ENCODE measurements around the gene SLC7A6.

Gene SLC7A6

DNA sequence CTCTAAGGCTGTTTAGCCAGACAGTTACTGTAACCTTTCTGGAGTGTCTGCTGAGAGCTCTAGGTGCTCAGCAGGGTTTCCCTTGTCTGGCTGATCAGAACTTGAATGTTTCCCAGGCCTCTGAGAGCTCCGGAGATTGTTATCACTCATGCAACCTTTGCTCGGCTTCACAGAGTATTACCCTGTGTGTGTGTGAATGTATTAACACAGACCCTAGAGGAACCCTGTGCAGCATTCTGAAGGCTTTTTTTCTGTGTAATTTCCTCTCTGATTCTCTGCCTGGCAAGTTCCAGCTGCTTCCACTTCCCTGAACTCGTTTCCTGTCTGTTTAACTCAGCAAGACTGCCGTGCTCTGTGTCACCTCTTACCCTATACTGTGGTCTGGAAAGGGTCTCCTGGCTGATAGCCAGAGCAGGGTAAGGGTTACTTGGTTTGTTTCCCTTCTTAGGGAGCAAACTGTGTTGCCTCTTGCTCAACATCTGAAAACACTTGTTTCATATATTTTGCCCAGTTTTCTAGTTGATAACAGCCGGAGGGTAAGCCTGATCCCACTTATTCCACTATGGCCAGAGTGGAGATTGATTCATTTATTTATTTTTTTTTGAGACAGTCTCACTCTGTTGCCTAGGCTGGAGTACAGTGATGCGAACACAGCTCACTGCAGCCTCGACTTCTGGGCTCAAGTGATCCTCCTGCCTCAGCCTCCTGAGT, 68.2 kb downstream of the SLC7A6 start:
- no peaks in the 10 kb centered on the region for H3K36me3 ChIP-seq (ENCODE audit: control insufficient read depth, insufficient read depth, low read length)
- H3K9ac ChIP-seq (ENCODE audit: low read length) = no peak overlapping the region
- no peak overlapping the region for H4K8ac ChIP-seq (ENCODE audit: low read depth, low read length)
- H3K18ac ChIP-seq (ENCODE audit: low read length) = no peak overlapping the region
- no peaks in the 10 kb centered on the region for H3K27me3 ChIP-seq (ENCODE audit: insufficient read depth, low read length, poor library complexity)
- no CpG with 5 or more reads among the region's 7 CpGs for WGBS (ENCODE audit: extremely low coverage, insufficient coverage, low lambda C conversion rate)
- no peak overlapping the region for H2BK15ac ChIP-seq (replicated peaks; ENCODE audit: low read depth)
- no peaks in the 10 kb centered on the region for H3K79me1 ChIP-seq (ENCODE audit: low read length)
- H3K4me1 ChIP-seq (ENCODE audit: control insufficient read depth, low read depth, low read length) = no peaks in the 10 kb centered on the region
- no peak overlapping the region for H2AK5ac ChIP-seq (ENCODE audit: low read length)
- peak overlapping the region; percentile 33 for H3K27ac ChIP-seq (ENCODE audit: low read depth, low read length)
- no peak overlapping the region for H4K5ac ChIP-seq (ENCODE audit: low read length)
- no peak overlapping the region for H3K4ac ChIP-seq (ENCODE audit: low read depth, low read length)
- no peak overlapping the region for H2BK5ac ChIP-seq (ENCODE audit: low read length)
- no peak overlapping the region for H3K23ac ChIP-seq (ENCODE audit: low read length)
- no peaks in the 10 kb centered on the region for H3K79me2 ChIP-seq (ENCODE audit: control insufficient read depth, insufficient read depth, low read length)
- DNase-seq = peak; percentile 43
- no peak overlapping the region for H3K4me3 ChIP-seq (ENCODE audit: low read length)
- H3K4me2 ChIP-seq (ENCODE audit: low read length) = no peak overlapping the region
- no peak overlapping the region for H2BK120ac ChIP-seq (ENCODE audit: low read depth, low read length)
- no peak overlapping the region for H3K56ac ChIP-seq (ENCODE audit: low read length)

- H2BK15ac ChIP-seq (replicated peaks; ENCODE audit: low read depth) = no peak overlapping the region
Observed at GRCh38 chr16:68335175-68335574, 70.8 kb downstream of the SLC7A6 start.

GRCh38 chr16:68338326-68339119, 74.2 kb downstream of the SLC7A6 start:
- Histone ChIP-seq H3K4me3 (ENCODE audit: low read length) (no peak overlapping the region), H4K8ac (ENCODE audit: low read depth, low read length) (no peak overlapping the region), H3K79me2 (ENCODE audit: control insufficient read depth, insufficient read depth, low read length) (no peaks in the 10 kb centered on the region), H3K18ac (ENCODE audit: low read length) (no peak overlapping the region), H3K9ac (ENCODE audit: low read length) (no peak overlapping the region), H2BK120ac (ENCODE audit: low read depth, low read length) (no peak overlapping the region), H3K4me2 (ENCODE audit: low read length) (no peak overlapping the region), H3K79me1 (ENCODE audit: low read length) (no peaks in the 10 kb centered on the region), H3K36me3 (ENCODE audit: control insufficient read depth, insufficient read depth, low read length) (peaks cover 10% of the 10 kb centered on the region), H3K4me1 (ENCODE audit: control insufficient read depth, low read depth, low read length) (no peaks in the 10 kb centered on the region), H3K4ac (ENCODE audit: low read depth, low read length) (no peak overlapping the region), H3K27ac (ENCODE audit: low read depth, low read length) (no peak overlapping the region), H4K5ac (ENCODE audit: low read length) (no peak overlapping the region), H3K27me3 (ENCODE audit: insufficient read depth, low read length, poor library complexity) (no peaks in the 10 kb centered on the region), H2AK5ac (ENCODE audit: low read length) (no peak overlapping the region), H3K23ac (ENCODE audit: low read length) (no peak overlapping the region), H2BK15ac (replicated peaks; ENCODE audit: low read depth) (no peak overlapping the region), H3K56ac (ENCODE audit: low read length) (no peak overlapping the region), H2BK5ac (ENCODE audit: low read length) (no peak overlapping the region)
- WGBS (ENCODE audit: extremely low coverage, insufficient coverage, low lambda C conversion rate) = no CpG with 5 or more reads among the region's 16 CpGs
- no peak for DNase-seq

More at GRCh38 chr16:68335175-68335574, 70.8 kb downstream of the SLC7A6 start:
- WGBS (ENCODE audit: extremely low coverage, insufficient coverage, low lambda C conversion rate) = no CpG with 5 or more reads among the region's 5 CpGs
- H3K18ac ChIP-seq (ENCODE audit: low read length) = no peak overlapping the region
- H3K36me3 ChIP-seq (ENCODE audit: control insufficient read depth, insufficient read depth, low read length) = peaks cover 5% of the 10 kb centered on the region
- H2AK5ac ChIP-seq (ENCODE audit: low read length) = no peak overlapping the region
- H4K8ac ChIP-seq (ENCODE audit: low read depth, low read length) = no peak overlapping the region
- no peak overlapping the region for H3K27ac ChIP-seq (ENCODE audit: low read depth, low read length)
- H3K23ac ChIP-seq (ENCODE audit: low read length) = no peak overlapping the region
- H4K5ac ChIP-seq (ENCODE audit: low read length) = no peak overlapping the region
- H3K9ac ChIP-seq (ENCODE audit: low read length) = no peak overlapping the region
- no peaks in the 10 kb centered on the region for H3K79me2 ChIP-seq (ENCODE audit: control insufficient read depth, insufficient read depth, low read length)
- no peak overlapping the region for H3K4ac ChIP-seq (ENCODE audit: low read depth, low read length)
- no peaks in the 10 kb centered on the region for H3K4me1 ChIP-seq (ENCODE audit: control insufficient read depth, low read depth, low read length)
- H3K4me2 ChIP-seq (ENCODE audit: low read length) = no peak overlapping the region
- no peak overlapping the region for H3K4me3 ChIP-seq (ENCODE audit: low read length)
- no peaks in the 10 kb centered on the region for H3K27me3 ChIP-seq (ENCODE audit: insufficient read depth, low read length, poor library complexity)
- no peak overlapping the region for H3K56ac ChIP-seq (ENCODE audit: low read length)
- no peak overlapping the region for H2BK120ac ChIP-seq (ENCODE audit: low read depth, low read length)
- no peaks in the 10 kb centered on the region for H3K79me1 ChIP-seq (ENCODE audit: low read length)
- no peak for DNase-seq
- no peak overlapping the region for H2BK5ac ChIP-seq (ENCODE audit: low read length)

- Histone ChIP-seq H2AK5ac (ENCODE audit: low read length) (no peak overlapping the region), H3K36me3 (ENCODE audit: control insufficient read depth, insufficient read depth, low read length) (peaks cover 10% of the 10 kb centered on the region), H3K4ac (ENCODE audit: low read depth, low read length) (no peak overlapping the region), H3K4me3 (ENCODE audit: low read length) (no peak overlapping the region), H2BK15ac (replicated peaks; ENCODE audit: low read depth) (no peak overlapping the region), H3K79me2 (ENCODE audit: control insufficient read depth, insufficient read depth, low read length) (no peaks in the 10 kb centered on the region), H3K4me1 (ENCODE audit: control insufficient read depth, low read depth, low read length) (no peaks in the 10 kb centered on the region), H3K27ac (ENCODE audit: low read depth, low read length) (no peak overlapping the region), H3K56ac (ENCODE audit: low read length) (no peak overlapping the region), H3K9ac (ENCODE audit: low read length) (no peak overlapping the region), H2BK120ac (ENCODE audit: low read depth, low read length) (no peak overlapping the region), H3K18ac (ENCODE audit: low read length) (no peak overlapping the region), H2BK5ac (ENCODE audit: low read length) (no peak overlapping the region), H3K4me2 (ENCODE audit: low read length) (no peak overlapping the region), H3K27me3 (ENCODE audit: insufficient read depth, low read length, poor library complexity) (no peaks in the 10 kb centered on the region), H3K23ac (ENCODE audit: low read length) (no peak overlapping the region), H3K79me1 (ENCODE audit: low read length) (no peaks in the 10 kb centered on the region), H4K5ac (ENCODE audit: low read length) (no peak overlapping the region), H4K8ac (ENCODE audit: low read depth, low read length) (no peak overlapping the region)
- WGBS (ENCODE audit: extremely low coverage, insufficient coverage, low lambda C conversion rate) = no CpG with 5 or more reads among the region's 13 CpGs
- DNase-seq = no peak
Observed at GRCh38 chr16:68339214-68339613, 74.9 kb downstream of the SLC7A6 start.

DNA sequence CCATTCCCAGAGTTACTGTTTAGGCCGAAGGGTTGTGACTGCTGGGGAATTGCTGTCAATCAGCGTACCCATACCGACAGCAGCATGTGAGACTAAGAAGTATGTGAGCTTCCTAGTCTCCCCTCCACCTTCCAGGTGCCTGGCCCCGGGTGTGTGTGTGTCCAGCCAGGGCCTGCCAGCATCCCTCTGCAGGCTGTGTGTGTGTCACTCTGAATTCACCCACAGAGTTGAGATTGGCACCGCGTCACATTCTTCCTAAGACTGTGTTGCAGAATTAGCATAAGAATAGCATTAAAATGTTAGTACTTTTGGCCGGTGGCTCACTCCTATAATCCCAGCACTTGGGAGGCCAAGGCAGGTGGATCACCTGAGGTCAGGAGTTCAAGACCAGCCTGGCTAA, 78.3 kb downstream of the SLC7A6 start:
- DNase-seq = no peak
- peaks cover 16% of the 10 kb centered on the region for H3K36me3 ChIP-seq (ENCODE audit: control insufficient read depth, insufficient read depth, low read length)
- no peak overlapping the region for H3K4me3 ChIP-seq (ENCODE audit: low read length)
- H3K4me2 ChIP-seq (ENCODE audit: low read length) = no peak overlapping the region
- H2AK5ac ChIP-seq (ENCODE audit: low read length) = no peak overlapping the region
- no CpG with 5 or more reads among the region's 7 CpGs for WGBS (ENCODE audit: extremely low coverage, insufficient coverage, low lambda C conversion rate)
- H2BK15ac ChIP-seq (replicated peaks; ENCODE audit: low read depth) = no peak overlapping the region
- no peak overlapping the region for H4K5ac ChIP-seq (ENCODE audit: low read length)
- no peak overlapping the region for H3K4ac ChIP-seq (ENCODE audit: low read depth, low read length)
- H3K56ac ChIP-seq (ENCODE audit: low read length) = no peak overlapping the region
- H4K8ac ChIP-seq (ENCODE audit: low read depth, low read length) = no peak overlapping the region
- no peak overlapping the region for H3K27ac ChIP-seq (ENCODE audit: low read depth, low read length)
- no peak overlapping the region for H2BK5ac ChIP-seq (ENCODE audit: low read length)
- no peaks in the 10 kb centered on the region for H3K27me3 ChIP-seq (ENCODE audit: insufficient read depth, low read length, poor library complexity)
- no peak overlapping the region for H3K9ac ChIP-seq (ENCODE audit: low read length)
- no peak overlapping the region for H3K18ac ChIP-seq (ENCODE audit: low read length)
- no peaks in the 10 kb centered on the region for H3K79me2 ChIP-seq (ENCODE audit: control insufficient read depth, insufficient read depth, low read length)
- no peaks in the 10 kb centered on the region for H3K79me1 ChIP-seq (ENCODE audit: low read length)
- H2BK120ac ChIP-seq (ENCODE audit: low read depth, low read length) = no peak overlapping the region
- H3K23ac ChIP-seq (ENCODE audit: low read length) = no peak overlapping the region
- H3K4me1 ChIP-seq (ENCODE audit: control insufficient read depth, low read depth, low read length) = no peaks in the 10 kb centered on the region

All from mesendoderm (in vitro differentiated cells).